HEK293 (cell line): Measurements from ENCODE around the gene SLC16A13.
"Not testable (repeated sequence)": the region's sequence is repeated elsewhere in the genome, so short reads cannot be mapped to it uniquely, and the experiment has no call there.

Experiments used
- CTCF ChIA-PET: fragments of 350-600 bp; formaldehyde crosslinking; extraction: SDS; loops from one replicate; lab custom pipeline; 2021; ENCODE audit warnings: antibody characterized with exemption; lab: Yijun Ruan, JAX
- POLR2A ChIA-PET: fragments of 300-600 bp; formaldehyde crosslinking; extraction: SDS; loops from one replicate; lab custom pipeline; 2020; ENCODE audit warnings: antibody characterized with exemption, inconsistent platforms; lab: Yijun Ruan, JAX
- H3K27ac ChIP-seq: fragments of 200-500 bp; sonication (Bioruptor generic); 2 replicates; pipeline ENCODE4 v1.5.1; 2014; ENCODE audit warnings: low read depth, low read length, control low read depth, inconsistent platforms; ENCODE audit errors: extremely low read depth
- H3K36me3 ChIP-seq, 2 experiments: fragments of 200-500 bp in 1 of 2; sonication (Bioruptor generic) in 1 of 2; 1 replicate in 1 of 2; 2 replicates in 1 of 2; pipeline ENCODE4 v1.5.1; 2014 to 2017; ENCODE audit warnings: inconsistent platforms in 2 of 2, low read length in 2 of 2; ENCODE audit not compliant: control insufficient read depth in 2 of 2, insufficient read depth in 1 of 2
- H3K4me1 ChIP-seq: fragments of 200-500 bp; sonication (Bioruptor generic); 2 replicates; pipeline ENCODE4 v1.5.1; 2014; ENCODE audit warnings: mild to moderate bottlenecking, low read length, inconsistent platforms; ENCODE audit not compliant: control insufficient read depth, insufficient read depth
- H3K4me3 ChIP-seq: 2 replicates; pipeline ENCODE4 v1.5.1; 2011; ENCODE audit warnings: low read depth, mild to moderate bottlenecking, control low read depth, low read length, moderate library complexity
- H3K9me3 ChIP-seq: fragments of 200-500 bp; sonication (Bioruptor generic); 2 replicates; pipeline ENCODE4 v1.5.1; 2014; ENCODE audit warnings: low read depth, low read length, inconsistent platforms; ENCODE audit not compliant: control insufficient read depth, insufficient read depth
- EGR2 ChIP-seq: fragments of 450-650 bp; formaldehyde crosslinking; IDR thresholded peaks from 2 replicates; pipeline ENCODE4 v1.5.1; 2016; ENCODE audit warnings: low read depth, missing biosample characterization, missing genetic modification characterization
- FEZF1 ChIP-seq: fragments of 450-650 bp; formaldehyde crosslinking; IDR thresholded peaks from 2 replicates; pipeline ENCODE4 v1.5.1; 2016; ENCODE audit warnings: missing biosample characterization, missing genetic modification characterization
- KLF1 ChIP-seq: fragments of 450-650 bp; formaldehyde crosslinking; IDR thresholded peaks from 2 replicates; pipeline ENCODE4 v1.5.1; 2016; ENCODE audit warnings: missing biosample characterization, missing genetic modification characterization
- ZBTB17 ChIP-seq: fragments of 450-650 bp; formaldehyde crosslinking; IDR thresholded peaks from 2 replicates; pipeline ENCODE4 v1.5.1; 2016; ENCODE audit warnings: missing biosample characterization, missing genetic modification characterization
- ZBTB49 ChIP-seq: fragments of 450-650 bp; formaldehyde crosslinking; IDR thresholded peaks from 2 replicates; pipeline ENCODE4 v1.5.1; 2016; ENCODE audit warnings: missing biosample characterization, missing genetic modification characterization, low read depth
- ZFHX2 ChIP-seq: fragments of 450-650 bp; formaldehyde crosslinking; conservative IDR thresholded peaks from 2 replicates; pipeline ENCODE4 v1.5.1; 2016; ENCODE audit warnings: missing biosample characterization, missing genetic modification characterization
- ZFP3 ChIP-seq: fragments of 450-650 bp; formaldehyde crosslinking; IDR thresholded peaks from 2 replicates; pipeline ENCODE4 v1.5.1; 2016; ENCODE audit warnings: low read depth, missing biosample characterization, missing genetic modification characterization
- ZNF10 ChIP-seq: fragments of 450-650 bp; formaldehyde crosslinking; IDR thresholded peaks from 2 replicates; pipeline ENCODE4 v1.5.1; 2017; ENCODE audit warnings: missing biosample characterization, missing genetic modification characterization
- ZNF26 ChIP-seq: fragments of 450-650 bp; formaldehyde crosslinking; IDR thresholded peaks from 2 replicates; pipeline ENCODE4 v1.5.1; 2016; ENCODE audit warnings: missing biosample characterization, missing genetic modification characterization
- ZNF292 ChIP-seq: fragments of 450-650 bp; formaldehyde crosslinking; IDR thresholded peaks from 2 replicates; pipeline ENCODE4 v1.5.1; 2016; ENCODE audit warnings: low read depth, missing biosample characterization, missing genetic modification characterization, borderline replicate concordance
- ZNF777 ChIP-seq: fragments of 450-650 bp; formaldehyde crosslinking; IDR thresholded peaks from 2 replicates; pipeline ENCODE4 v1.5.1; 2017; ENCODE audit warnings: missing biosample characterization, missing genetic modification characterization, borderline replicate concordance
- ZNF843 ChIP-seq: fragments of 450-650 bp; formaldehyde crosslinking; IDR thresholded peaks from 2 replicates; pipeline ENCODE4 v1.5.1; 2016; ENCODE audit warnings: missing biosample characterization, missing genetic modification characterization

SLC16A13 gene

GRCh38 chr17:7047566-7047965 lies 11.8 kb downstream of the SLC16A13 start:
- Histone ChIP-seq H3K9me3 (no peaks in the 10 kb centered on the region), H3K27ac (no peak overlapping the region), H3K4me3 (no peak overlapping the region), H3K4me1 (peaks cover 6% of the 10 kb centered on the region; the same call in 1 of the 2 replicates), H3K36me3 (no peaks in the 10 kb centered on the region)
- TF ChIP-seq ZNF292 (tag by site-specific recombination) (no peak), ZNF777 (tag by site-specific recombination) (no peak), ZBTB49 (tag by site-specific recombination) (no peak)
- POLR2A ChIA-PET: interaction anchor here (0.6 to 0.7 kb wide), 2 partner anchors 82 to 172 kb away, joined by 3 to 5 read pairs; partner anchors contain the start of genes ACADVL and DLG4
- CTCF ChIA-PET: interaction anchor here (0.7 to 12.8 kb wide), 10 partner anchors 8 to 514 kb away, joined by 3 to 388 read pairs (median 5); partner anchors contain the start of genes BCL6B, SENP3 and SLC16A13

- ChIA-PET CTCF (interaction anchor here (1.2 to 12.8 kb wide), 2 partner anchors 91 to 128 kb away, joined by 5 to 388 read pairs; no protein-coding TSS in a partner anchor), POLR2A (no interaction called here)
- Histone ChIP-seq H3K36me3 (no peaks in the 10 kb centered on the region), H3K9me3 (no peaks in the 10 kb centered on the region), H3K4me1 (peaks cover 6% of the 10 kb centered on the region; the same call in 1 of the 2 replicates), H3K27ac (no peak overlapping the region), H3K4me3 (no peak overlapping the region)
- peak; percentile 77 for TF ChIP-seq EGR2 (tag by site-specific recombination)
- TF ChIP-seq ZBTB17 (tag by site-specific recombination): peak; percentile 49
- TF ChIP-seq KLF1 (tag by site-specific recombination): no peak
- TF ChIP-seq ZFP3 (tag by site-specific recombination): peak; percentile 86
- peak; percentile 94 for TF ChIP-seq ZFHX2 (tag by site-specific recombination)
Measured at GRCh38 chr17:7048968-7049367, 13.2 kb downstream of the SLC16A13 start.

- H3K4me1 ChIP-seq, H3K4me3 ChIP-seq, H3K9me3 ChIP-seq, H3K27ac ChIP-seq, H3K36me3 ChIP-seq, POLR2A ChIA-PET: not testable (repeated sequence)
- CTCF ChIA-PET: interaction anchor here (0.5 to 12.8 kb wide), 9 partner anchors 9 to 420 kb away, joined by 3 to 388 read pairs (median 5); no protein-coding TSS in a partner anchor
Measured at GRCh38 chr17:7050583-7050982, 14.8 kb downstream of the SLC16A13 start.

GRCh38 chr17:7056386-7056785 lies 20.6 kb downstream of the SLC16A13 start:
- H3K4me1 ChIP-seq: 0 out of 2 replicates have a peak, but pooled peaks cover 5% of the 10 kb centered on the region
- no peaks in the 10 kb centered on the region for H3K36me3 ChIP-seq
- POLR2A ChIA-PET: interaction anchor here (0.6 kb wide), 1 partner anchor 859 kb away, joined by 3 read pairs; no protein-coding TSS in a partner anchor
- H3K9me3 ChIP-seq: no peaks in the 10 kb centered on the region
- CTCF ChIA-PET: interaction anchor here (0.7 to 3.1 kb wide), 5 partner anchors 10 to 1570 kb away, joined by 3 to 15 read pairs (median 3); partner anchors contain the start of gene MIS12
- no peak overlapping the region for H3K4me3 ChIP-seq
- no peak for TF ChIP-seq ZNF26 (tag by site-specific recombination)
- peak; percentile 76 for TF ChIP-seq FEZF1 (tag by site-specific recombination)
- no peak for TF ChIP-seq ZNF843 (tag by site-specific recombination)
- no peak for TF ChIP-seq ZNF10 (tag by site-specific recombination)
- H3K27ac ChIP-seq: no peak overlapping the region
